ENCODE results near the gene IGSF9B. TPM values are rescaled to one million over a fixed set of nuclear protein-coding genes. Genes with fewer than 3 reads are reported as not detected.

IGSF9B gene
- total RNA-seq, 1 donor from 2014 or later = 13.1 TPM

- no peak for TF ChIP-seq EZH2 (IDR thresholded peaks at IDR 0.05; ENCODE audit: insufficient read depth, low read length)
- TF ChIP-seq, protein P1, sequence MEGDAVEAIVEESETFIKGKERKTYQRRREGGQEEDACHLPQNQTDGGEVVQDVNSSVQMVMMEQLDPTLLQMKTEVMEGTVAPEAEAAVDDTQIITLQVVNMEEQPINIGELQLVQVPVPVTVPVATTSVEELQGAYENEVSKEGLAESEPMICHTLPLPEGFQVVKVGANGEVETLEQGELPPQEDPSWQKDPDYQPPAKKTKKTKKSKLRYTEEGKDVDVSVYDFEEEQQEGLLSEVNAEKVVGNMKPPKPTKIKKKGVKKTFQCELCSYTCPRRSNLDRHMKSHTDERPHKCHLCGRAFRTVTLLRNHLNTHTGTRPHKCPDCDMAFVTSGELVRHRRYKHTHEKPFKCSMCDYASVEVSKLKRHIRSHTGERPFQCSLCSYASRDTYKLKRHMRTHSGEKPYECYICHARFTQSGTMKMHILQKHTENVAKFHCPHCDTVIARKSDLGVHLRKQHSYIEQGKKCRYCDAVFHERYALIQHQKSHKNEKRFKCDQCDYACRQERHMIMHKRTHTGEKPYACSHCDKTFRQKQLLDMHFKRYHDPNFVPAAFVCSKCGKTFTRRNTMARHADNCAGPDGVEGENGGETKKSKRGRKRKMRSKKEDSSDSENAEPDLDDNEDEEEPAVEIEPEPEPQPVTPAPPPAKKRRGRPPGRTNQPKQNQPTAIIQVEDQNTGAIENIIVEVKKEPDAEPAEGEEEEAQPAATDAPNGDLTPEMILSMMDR (IDR thresholded peaks at IDR 0.05; ENCODE audit: insufficient read depth, low read depth, low read length) = no peak
- peaks cover 2% of the 10 kb centered on the region for H3K36me3 Mint-ChIP-seq (ENCODE audit: low read depth, unreplicated experiment)
- Histone ChIP-seq H3K4me2 (ENCODE audit: low read length) (no peak overlapping the region), H3K79me2 (ENCODE audit: insufficient read depth, low read length) (no peaks in the 10 kb centered on the region), H3K4me3 (ENCODE audit: insufficient read depth, low read depth, low read length) (no peak overlapping the region), H3K27ac (ENCODE audit: low read depth, low read length) (no peak overlapping the region), H3K4me1 (ENCODE audit: insufficient read depth, low read length) (no peaks in the 10 kb centered on the region), H3K36me3 (ENCODE audit: insufficient read depth, low read length) (no peaks in the 10 kb centered on the region), H2AFZ (ENCODE audit: low read depth, low read length) (no peak overlapping the region), H4K20me1 (ENCODE audit: insufficient read depth, low read length) (no peaks in the 10 kb centered on the region), H3K9me3 (ENCODE audit: insufficient read depth, low read depth, low read length) (no peaks in the 10 kb centered on the region), H3K27me3 (ENCODE audit: insufficient read depth, low read length) (no peaks in the 10 kb centered on the region), H3K9ac (ENCODE audit: low read length) (no peak overlapping the region)
- peaks cover 8% of the 10 kb centered on the region for H3K9me3 Mint-ChIP-seq (ENCODE audit: unreplicated experiment)
- no peak overlapping the region for H3K27ac Mint-ChIP-seq (ENCODE audit: unreplicated experiment)
- no peak overlapping the region for H3K4me3 Mint-ChIP-seq (ENCODE audit: unreplicated experiment)
- DNase-seq (ENCODE audit: low read depth) = no peak
- peaks cover 23% of the 10 kb centered on the region for H3K27me3 Mint-ChIP-seq (ENCODE audit: low read depth, unreplicated experiment)
- H3K4me1 Mint-ChIP-seq (ENCODE audit: low read depth, unreplicated experiment) = peaks cover 2% of the 10 kb centered on the region
- no peak for FAIRE-seq
Measured at GRCh38 chr11:133887692-133888332, 69.0 kb downstream of the IGSF9B start.

DNA sequence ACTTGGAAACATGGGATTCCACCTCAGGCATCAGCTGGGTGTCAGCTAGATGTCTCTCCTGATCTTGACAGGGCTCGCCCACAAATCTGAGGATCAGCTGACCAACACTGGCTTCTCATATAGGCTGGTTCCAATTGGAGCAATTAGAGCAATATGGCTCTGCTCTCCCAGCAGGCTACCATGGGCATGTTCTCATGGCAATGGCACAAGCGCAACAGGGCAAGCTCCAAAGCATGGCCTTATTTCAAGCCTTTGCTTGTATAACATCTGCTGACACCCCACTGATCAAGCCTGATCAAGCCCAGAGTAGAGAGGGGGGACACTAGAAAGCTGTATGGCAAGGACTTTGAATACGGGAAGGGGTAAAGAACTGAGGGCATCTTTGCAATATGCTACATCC is 70.7 kb downstream of the IGSF9B start:
- H3K4me1 ChIP-seq (ENCODE audit: insufficient read depth, low read length) = no peaks in the 10 kb centered on the region
- H3K9me3 ChIP-seq (ENCODE audit: insufficient read depth, low read depth, low read length) = no peaks in the 10 kb centered on the region
- H4K20me1 ChIP-seq (ENCODE audit: insufficient read depth, low read length) = no peaks in the 10 kb centered on the region
- no peak overlapping the region for H3K4me3 Mint-ChIP-seq (ENCODE audit: unreplicated experiment)
- no peaks in the 10 kb centered on the region for H3K79me2 ChIP-seq (ENCODE audit: insufficient read depth, low read length)
- no peak overlapping the region for H2AFZ ChIP-seq (ENCODE audit: low read depth, low read length)
- TF ChIP-seq, protein P1 (IDR thresholded peaks at IDR 0.05; ENCODE audit: insufficient read depth, low read depth, low read length) = no peak
- TF ChIP-seq EZH2 (IDR thresholded peaks at IDR 0.05; ENCODE audit: insufficient read depth, low read length) = no peak
- no peaks in the 10 kb centered on the region for H3K4me1 Mint-ChIP-seq (ENCODE audit: low read depth, unreplicated experiment)
- peaks cover 11% of the 10 kb centered on the region for H3K9me3 Mint-ChIP-seq (ENCODE audit: unreplicated experiment)
- no peak overlapping the region for H3K4me2 ChIP-seq (ENCODE audit: low read length)
- H3K27me3 Mint-ChIP-seq (ENCODE audit: low read depth, unreplicated experiment) = peaks cover 18% of the 10 kb centered on the region
- H3K27ac Mint-ChIP-seq (ENCODE audit: unreplicated experiment) = no peak overlapping the region
- H3K36me3 ChIP-seq (ENCODE audit: insufficient read depth, low read length) = no peaks in the 10 kb centered on the region
- H3K27me3 ChIP-seq (ENCODE audit: insufficient read depth, low read length) = no peaks in the 10 kb centered on the region
- no peak overlapping the region for H3K9ac ChIP-seq (ENCODE audit: low read length)
- H3K36me3 Mint-ChIP-seq (ENCODE audit: low read depth, unreplicated experiment) = peaks cover 4% of the 10 kb centered on the region
- no peak for FAIRE-seq
- no peak overlapping the region for H3K27ac ChIP-seq (ENCODE audit: low read depth, low read length)
- H3K4me3 ChIP-seq (ENCODE audit: insufficient read depth, low read depth, low read length) = no peak overlapping the region
- DNase-seq (ENCODE audit: low read depth) = no peak

DNA sequence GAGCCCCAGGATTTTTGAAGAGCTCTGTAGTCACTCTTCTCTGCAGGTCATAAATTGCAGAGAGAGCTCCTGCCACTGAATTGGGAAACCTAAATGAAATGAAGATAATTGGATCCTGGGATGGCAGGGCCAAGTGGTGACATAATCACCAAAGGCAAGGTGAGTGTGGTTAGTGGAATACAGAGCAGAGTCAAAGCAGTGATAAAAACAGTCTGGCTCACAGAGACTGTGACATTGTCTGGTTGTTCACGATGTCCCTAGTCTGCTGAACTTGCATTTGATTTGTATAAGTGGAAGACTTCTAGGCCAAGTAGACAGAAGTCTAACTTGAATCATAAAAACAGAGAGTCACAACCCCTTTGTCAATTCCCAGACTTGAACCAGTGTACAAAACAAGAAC is 84.6 kb downstream of the IGSF9B start:
- Histone ChIP-seq H3K27ac (ENCODE audit: low read depth, low read length) (no peak overlapping the region), H2AFZ (ENCODE audit: low read depth, low read length) (no peak overlapping the region), H3K27me3 (ENCODE audit: insufficient read depth, low read length) (no peaks in the 10 kb centered on the region), H3K4me1 (ENCODE audit: insufficient read depth, low read length) (no peaks in the 10 kb centered on the region), H3K36me3 (ENCODE audit: insufficient read depth, low read length) (no peaks in the 10 kb centered on the region), H3K9me3 (ENCODE audit: insufficient read depth, low read depth, low read length) (no peaks in the 10 kb centered on the region), H3K4me2 (ENCODE audit: low read length) (no peak overlapping the region), H3K9ac (ENCODE audit: low read length) (no peak overlapping the region), H3K4me3 (ENCODE audit: insufficient read depth, low read depth, low read length) (no peak overlapping the region), H3K79me2 (ENCODE audit: insufficient read depth, low read length) (no peaks in the 10 kb centered on the region), H4K20me1 (ENCODE audit: insufficient read depth, low read length) (no peaks in the 10 kb centered on the region)
- Mint-ChIP-seq H3K4me1 (ENCODE audit: low read depth, unreplicated experiment) (peaks cover 5% of the 10 kb centered on the region), H3K9me3 (ENCODE audit: unreplicated experiment) (no peaks in the 10 kb centered on the region), H3K27me3 (ENCODE audit: low read depth, unreplicated experiment) (peaks cover 3% of the 10 kb centered on the region), H3K36me3 (ENCODE audit: low read depth, unreplicated experiment) (no peaks in the 10 kb centered on the region), H3K27ac (ENCODE audit: unreplicated experiment) (no peak overlapping the region), H3K4me3 (ENCODE audit: unreplicated experiment) (no peak overlapping the region)
- no peak for FAIRE-seq
- no peak for DNase-seq (ENCODE audit: low read depth)
- TF ChIP-seq EZH2 (IDR thresholded peaks at IDR 0.05; ENCODE audit: insufficient read depth, low read length) = no peak
- TF ChIP-seq, protein P1 (IDR thresholded peaks at IDR 0.05; ENCODE audit: insufficient read depth, low read depth, low read length) = no peak
